Stomach (tissue), 9 donors: ENCODE results near the gene ULBP1. TPM values are rescaled to one million over a fixed set of nuclear protein-coding genes. Genes with fewer than 3 reads are reported as not detected.

ENCODE experiments used
- DNase-seq, 2 donors: peaks; one replicate each; pipeline versions ENCODE4 v3.0.0 to v3.0.0-alpha.2; 2013 to 2019
- H3K27ac ChIP-seq, 5 donors: fragments of 200-600 bp in 4 of 5; sonication (generic) in 4 of 5; one replicate each; pipeline ENCODE4 v1.5.1; 2013 to 2019; ENCODE audit warnings: mild to moderate bottlenecking in 1 of 5, moderate library complexity in 1 of 5
- H3K27me3 ChIP-seq, 3 donors: fragments of 200-600 bp; sonication (generic); one replicate each; pipeline ENCODE4 v1.5.1; 2017 to 2019; ENCODE audit warnings: mixed run types in 1 of 3
- H3K36me3 ChIP-seq, 4 donors: fragments of 200-600 bp; sonication (generic); 1 replicate in 3 of 4; 2 replicates in 1 of 4; pipeline ENCODE4 v1.5.1; 2016 to 2019
- H3K4me1 ChIP-seq, 4 donors: fragments of 200-600 bp; sonication (generic); one replicate each; pipeline ENCODE4 v1.5.1; 2016 to 2019
- H3K4me3 ChIP-seq, 4 donors: fragments of 200-600 bp; sonication (generic) in 3 of 4; one replicate each; pipeline ENCODE4 v1.5.1; 2016 to 2019; ENCODE audit warnings: mild to moderate bottlenecking in 1 of 4
- H3K9me3 ChIP-seq, 4 donors: fragments of 200-600 bp; sonication (generic); one replicate each; pipeline ENCODE4 v1.5.1; 2016 to 2019
- CTCF ChIP-seq, 7 experiments: fragments of 450-650 bp in 4 of 7; fragments of 200-600 bp in 3 of 7; sonication (generic) in 3 of 7; IDR thresholded peaks; one replicate each; pipeline ENCODE4 v1.5.1; 2016 to 2019; ENCODE audit warnings: antibody characterized with exemption in 7 of 7, control low read depth in 2 of 7, mild to moderate bottlenecking in 1 of 7
- EP300 ChIP-seq: sonication (generic); formaldehyde crosslinking; IDR thresholded peaks from one replicate; pipeline ENCODE4 v1.6.1; 2017; ENCODE audit warnings: antibody characterized with exemption
- POLR2A ChIP-seq, 4 donors: fragments of 450-650 bp; IDR thresholded peaks; one replicate each; pipeline ENCODE4 v1.6.1; 2016; ENCODE audit warnings: antibody characterized with exemption in 4 of 4, control low read depth in 2 of 4, mild to moderate bottlenecking in 1 of 4, moderate library complexity in 1 of 4
- POLR2AphosphoS5 ChIP-seq, 3 donors: sonication (generic); formaldehyde crosslinking; IDR thresholded peaks; one replicate each; pipeline ENCODE4 v1.6.1; 2016; ENCODE audit warnings: antibody characterized with exemption in 3 of 3
- WGBS, 5 donors: extraction: QIAGEN DNeasy Blood & Tissue Kit in 3 of 5; methylation state at CpG; one replicate each; pipeline versions ENCODE4 v1.1.5 to v1.1.7; 2013 to 2018; 5-methylcytosine and 5-hydroxymethylcytosine counted together
- intact Hi-C: fragments of 100-400 bp; cut with DNase I; formaldehyde crosslinking; loops from one replicate; pipeline ENCODE4 v1.15.1; 2023; ENCODE audit warnings: low total_unique reads
- polyA plus RNA-seq, 3 donors: library from polyadenylated mRNA; stranded (reverse); fragments of 200-250 nt; gene quantifications; one replicate each; pipeline ENCODE4 v1.2.3, GENCODE V29; 2013
- total RNA-seq, 5 donors: library from RNA; depleted of rRNA; stranded (reverse); fragments of >200 nt; gene quantifications; one replicate each; pipeline versions ENCODE4 v1.1.0 to v1.2.3, GENCODE V29; 2014 to 2016
- donor health status: healthy with polysubstance abuse.
- donor health status: Bipolar disorder and iron deficiency.
- donor health status: healthy.

Gene ULBP1
- total and polyA plus RNA-seq, 8 donors, result 0.03 to 1.3 TPM; not detected in 6

DNA sequence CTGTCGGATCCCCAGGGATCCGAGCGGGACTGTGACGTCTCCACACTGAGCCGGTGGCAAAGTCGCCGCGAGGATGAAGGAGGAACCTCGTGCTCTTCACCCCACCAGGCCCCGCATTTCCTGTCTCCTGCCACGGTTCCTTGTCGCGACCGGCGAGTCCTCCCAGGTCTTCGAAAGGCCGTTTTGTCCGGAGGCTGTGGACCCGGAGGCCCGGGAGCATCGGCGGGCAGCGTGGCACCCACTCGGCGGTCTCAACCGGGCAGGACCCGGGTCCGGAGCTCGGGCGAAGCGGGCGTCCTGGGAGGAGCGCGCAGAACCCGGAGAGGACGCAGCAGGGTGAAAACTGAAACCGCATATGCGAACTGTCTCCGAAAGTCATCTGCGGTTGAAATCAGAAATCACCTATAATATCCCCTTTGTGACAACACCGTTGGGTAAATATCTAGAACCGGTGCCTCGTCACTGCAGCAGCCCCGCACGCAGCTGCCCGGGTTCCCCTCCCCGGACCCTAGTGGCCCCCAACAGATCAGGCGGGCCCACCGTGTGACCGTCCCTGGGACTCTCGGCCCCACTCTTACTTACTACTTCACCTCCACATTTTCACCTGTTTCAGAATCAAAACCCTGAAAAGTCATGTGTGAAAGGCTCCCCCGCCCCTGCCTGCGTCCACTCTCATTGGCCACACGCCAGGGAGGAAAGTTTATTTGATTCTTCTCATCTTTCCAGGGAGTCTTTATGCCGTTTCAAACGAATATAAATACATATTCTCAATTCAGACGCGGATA, 25.0 kb upstream of the ULBP1 start:
- intact Hi-C loops, result no loop called here
- no peaks in the 10 kb centered on the region for H3K9me3 ChIP-seq
- TF ChIP-seq POLR2A (IDR thresholded peaks at IDR 0.05) (no peak), CTCF (IDR thresholded peaks at IDR 0.05) (no peak), POLR2AphosphoS5 (IDR thresholded peaks at IDR 0.05) (no peak), EP300 (no peak)
- peaks cover 23 to 98% (median 77%) of the 10 kb centered on the region in 3 donors for H3K27me3 ChIP-seq
- H3K4me1 ChIP-seq, result peaks cover 17 to 32% (median 28%) of the 10 kb centered on the region in 4 donors
- WGBS, 5 donors, result 1 to 5% (median 2%) methylated on average over 35 to 58 of the region's 58 CpGs
- no peak overlapping the region for H3K27ac ChIP-seq
- no peaks in the 10 kb centered on the region for H3K36me3 ChIP-seq
- H3K4me3 ChIP-seq, result peak overlapping the region; percentile 33 to 57 (median 44)
- peak in 1 of 2 donors; percentile 48 for DNase-seq

- Histone ChIP-seq H3K36me3 (no peaks in the 10 kb centered on the region), H3K27ac (no peak overlapping the region), H3K9me3 (no peaks in the 10 kb centered on the region), H3K27me3 (peaks cover 23 to 98% (median 77%) of the 10 kb centered on the region in 3 donors), H3K4me1 (peaks cover 17 to 32% (median 28%) of the 10 kb centered on the region in 4 donors), H3K4me3 (peak overlapping the region in 1 of 4 donors; percentile 57)
- TF ChIP-seq POLR2AphosphoS5 (IDR thresholded peaks at IDR 0.05) (no peak), CTCF (IDR thresholded peaks at IDR 0.05) (no peak), EP300 (no peak), POLR2A (IDR thresholded peaks at IDR 0.05) (no peak)
- DNase-seq, result no peak
- intact Hi-C loops, result no loop called here
- WGBS, 5 donors, result 18 to 42% (median 24%) methylated on average over 5 of the region's 5 CpGs
These were observed 24.4 kb upstream of the ULBP1 start for GRCh38 chr6:149939356-149939648.

DNA sequence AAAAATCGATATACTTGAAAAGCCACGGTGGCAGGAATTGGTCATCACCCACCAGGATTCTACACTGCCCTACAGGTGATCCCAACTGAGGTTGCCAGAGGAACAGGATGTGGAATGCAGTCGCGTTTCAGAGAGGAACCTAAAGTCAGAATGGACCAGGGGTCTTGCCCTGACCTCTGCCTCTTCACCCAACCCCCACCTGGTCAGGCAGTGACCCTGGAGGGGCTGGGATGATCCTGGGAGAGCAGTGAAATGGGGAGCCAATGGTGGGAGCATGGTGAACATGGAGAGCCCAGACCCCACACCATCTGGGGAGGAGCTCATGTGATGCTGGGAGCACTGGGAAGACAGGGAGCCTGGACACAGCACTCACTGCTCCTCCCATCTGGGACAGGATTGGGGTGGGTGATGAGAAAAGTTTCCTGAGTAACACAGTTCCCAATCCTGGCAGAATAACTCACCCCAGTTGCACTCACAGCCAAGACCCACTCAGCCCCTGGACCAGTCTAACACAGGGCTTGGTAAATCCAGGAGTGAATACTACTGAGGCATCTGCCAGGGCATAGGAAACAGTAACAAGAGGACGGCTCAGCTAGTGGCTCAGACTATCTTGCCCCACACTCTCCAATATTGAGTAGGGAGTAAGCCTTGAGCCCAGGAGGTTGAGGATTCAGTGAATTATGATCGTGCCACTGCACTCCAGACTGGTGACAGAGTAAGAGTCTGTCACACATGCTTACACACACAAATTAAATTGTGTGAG, 23.7 kb upstream of the ULBP1 start:
- intact Hi-C loops, result no loop called here
- DNase-seq, result no peak
- Histone ChIP-seq H3K9me3 (no peaks in the 10 kb centered on the region), H3K27ac (no peak overlapping the region), H3K4me3 (no peak overlapping the region), H3K4me1 (peaks cover 17 to 32% (median 28%) of the 10 kb centered on the region in 4 donors), H3K27me3 (peaks cover 23 to 90% (median 69%) of the 10 kb centered on the region in 3 donors), H3K36me3 (no peaks in the 10 kb centered on the region)
- 16 to 19% (median 18%) methylated on average over 4 to 6 of the region's 6 CpGs for WGBS, 5 donors
- TF ChIP-seq POLR2AphosphoS5 (IDR thresholded peaks at IDR 0.05) (no peak), EP300 (no peak), POLR2A (IDR thresholded peaks at IDR 0.05) (no peak), CTCF (IDR thresholded peaks at IDR 0.05) (no peak)

DNA sequence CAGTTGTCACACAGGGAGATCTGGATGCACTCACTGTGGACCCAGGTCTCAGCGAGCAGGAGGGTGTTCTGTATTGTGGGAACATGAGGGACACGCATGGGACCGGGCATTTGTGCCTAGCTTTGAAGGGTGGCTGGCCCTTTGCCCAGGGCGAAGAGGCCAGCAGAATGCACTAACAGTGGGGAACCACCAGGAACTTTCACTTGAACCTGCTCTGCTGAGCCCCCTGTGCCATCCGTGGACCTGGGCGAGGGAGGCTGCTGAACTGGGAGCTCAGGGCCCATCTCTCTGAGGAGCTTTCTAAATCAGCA, 23.1 kb upstream of the ULBP1 start:
- peaks cover 23 to 89% (median 64%) of the 10 kb centered on the region in 3 donors for H3K27me3 ChIP-seq
- H3K4me3 ChIP-seq, result no peak overlapping the region
- no peak for DNase-seq
- intact Hi-C loops, result no loop called here
- no peaks in the 10 kb centered on the region for H3K36me3 ChIP-seq
- no peaks in the 10 kb centered on the region for H3K9me3 ChIP-seq
- peaks cover 17 to 32% (median 28%) of the 10 kb centered on the region in 4 donors for H3K4me1 ChIP-seq
- H3K27ac ChIP-seq, result no peak overlapping the region
- 21 to 33% (median 28%) methylated on average over 6 of the region's 6 CpGs for WGBS, 5 donors
- no peak for TF ChIP-seq CTCF (IDR thresholded peaks at IDR 0.05)
- no peak for TF ChIP-seq POLR2A (IDR thresholded peaks at IDR 0.05)
- TF ChIP-seq POLR2AphosphoS5 (IDR thresholded peaks at IDR 0.05), result no peak
- TF ChIP-seq EP300, result no peak
